ENCODE data around the gene ZNF524.

- TF ChIP-seq CTCF (conservative IDR thresholded peaks at IDR 0.05 in 1 of 2, IDR thresholded peaks at IDR 0.05 in 1 of 2; ENCODE audit: low read depth in 1 of 2, low read length in 2 of 2) (no peak), EZH2 (IDR thresholded peaks at IDR 0.05; ENCODE audit: low read length, missing control alignments) (no peak)
These were observed 24.3 kb downstream of the ZNF524 start, which contains the start of gene ZNF784 for GRCh38 chr19:55624109-55625003.

Measured in fibroblast of lung (primary cell).